Right atrium auricular region (tissue), 2 donors: Measurements from ENCODE around the gene TSTD1. TPM values are rescaled to one million over a fixed set of nuclear protein-coding genes. Genes with fewer than 3 reads are reported as not detected.

ENCODE experiments used
- DNase-seq: peaks from one replicate; pipeline ENCODE4 v3.0.0-alpha.2; 2019; ENCODE audit warnings: low spot score
- H3K27ac ChIP-seq, 2 donors: fragments of 200-600 bp; sonication (generic); 1 replicate in 1 of 2; 2 replicates in 1 of 2; pipeline ENCODE4 v1.5.1; 2016 to 2019
- H3K27me3 ChIP-seq, 2 donors: fragments of 200-600 bp; sonication (generic); one replicate each; pipeline versions ENCODE4 v1.5.1 to v1.6.0; 2017 to 2019
- H3K36me3 ChIP-seq: fragments of 200-600 bp; sonication (generic); one replicate; pipeline ENCODE4 v1.5.1; 2016
- H3K4me1 ChIP-seq, 2 donors: fragments of 200-600 bp; sonication (generic); one replicate each; pipeline versions ENCODE4 v1.5.1 to v1.6.0; 2017 to 2019
- H3K4me3 ChIP-seq, 2 donors: fragments of 200-600 bp; sonication (generic); 1 replicate in 1 of 2; 2 replicates in 1 of 2; pipeline ENCODE4 v1.5.1; 2017 to 2019; ENCODE audit warnings: mild to moderate bottlenecking in 1 of 2, moderate library complexity in 1 of 2
- H3K9me3 ChIP-seq, 2 donors: fragments of 200-600 bp; sonication (generic); one replicate each; pipeline ENCODE4 v1.5.1; 2019
- total RNA-seq, 2 donors: library from RNA; depleted of rRNA; stranded (reverse); fragments of >200 nt; gene quantifications; one replicate each; pipeline ENCODE4 v1.1.0, GENCODE V29; 2016
- TF ChIP-seq, protein P1 (sequence below), 2 donors: fragments of 200-600 bp; sonication (generic); IDR thresholded peaks; one replicate each; pipeline ENCODE4 v1.5.1; 2019; ENCODE audit warnings: antibody characterized with exemption in 2 of 2

The TSTD1 gene
- total RNA-seq, 2 donors from 2014 or later, result 95.0 to 118 TPM

DNA sequence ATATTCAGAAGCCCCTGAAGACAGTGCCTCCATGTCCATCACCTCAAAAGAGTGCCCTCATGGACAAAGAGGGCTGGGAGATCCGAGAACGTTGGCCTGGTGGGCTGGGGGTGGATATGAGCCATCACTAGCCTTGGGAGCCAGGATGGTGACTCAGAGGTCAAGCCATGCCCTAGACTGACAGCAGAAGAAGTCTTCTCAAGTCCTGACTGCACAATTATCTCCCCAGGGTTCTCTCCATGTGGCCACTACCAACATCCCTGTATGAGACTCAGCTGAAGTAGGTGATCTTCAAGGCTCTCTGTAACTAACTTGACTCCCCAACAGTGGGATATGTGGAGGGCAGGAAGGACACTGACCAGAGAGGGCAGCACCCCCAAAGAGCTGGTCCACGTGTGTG, 14.1 kb upstream of the TSTD1 start:
- TF ChIP-seq, protein P1, sequence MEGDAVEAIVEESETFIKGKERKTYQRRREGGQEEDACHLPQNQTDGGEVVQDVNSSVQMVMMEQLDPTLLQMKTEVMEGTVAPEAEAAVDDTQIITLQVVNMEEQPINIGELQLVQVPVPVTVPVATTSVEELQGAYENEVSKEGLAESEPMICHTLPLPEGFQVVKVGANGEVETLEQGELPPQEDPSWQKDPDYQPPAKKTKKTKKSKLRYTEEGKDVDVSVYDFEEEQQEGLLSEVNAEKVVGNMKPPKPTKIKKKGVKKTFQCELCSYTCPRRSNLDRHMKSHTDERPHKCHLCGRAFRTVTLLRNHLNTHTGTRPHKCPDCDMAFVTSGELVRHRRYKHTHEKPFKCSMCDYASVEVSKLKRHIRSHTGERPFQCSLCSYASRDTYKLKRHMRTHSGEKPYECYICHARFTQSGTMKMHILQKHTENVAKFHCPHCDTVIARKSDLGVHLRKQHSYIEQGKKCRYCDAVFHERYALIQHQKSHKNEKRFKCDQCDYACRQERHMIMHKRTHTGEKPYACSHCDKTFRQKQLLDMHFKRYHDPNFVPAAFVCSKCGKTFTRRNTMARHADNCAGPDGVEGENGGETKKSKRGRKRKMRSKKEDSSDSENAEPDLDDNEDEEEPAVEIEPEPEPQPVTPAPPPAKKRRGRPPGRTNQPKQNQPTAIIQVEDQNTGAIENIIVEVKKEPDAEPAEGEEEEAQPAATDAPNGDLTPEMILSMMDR (IDR thresholded peaks at IDR 0.05), result no peak
- no peaks in the 10 kb centered on the region for H3K36me3 ChIP-seq
- H3K4me3 ChIP-seq, result no peak overlapping the region
- no peak overlapping the region for H3K27ac ChIP-seq
- no peaks in the 10 kb centered on the region for H3K27me3 ChIP-seq
- H3K4me1 ChIP-seq, result no peaks in the 10 kb centered on the region
- H3K9me3 ChIP-seq, result no peaks in the 10 kb centered on the region
- DNase-seq, result no peak

GRCh38 chr1:161051219-161051618, 12.5 kb upstream of the TSTD1 start:
- H3K27ac ChIP-seq, result no peak overlapping the region
- H3K4me3 ChIP-seq, result no peak overlapping the region
- no peaks in the 10 kb centered on the region for H3K27me3 ChIP-seq
- H3K4me1 ChIP-seq, result no peaks in the 10 kb centered on the region
- TF ChIP-seq, protein P1 (IDR thresholded peaks at IDR 0.05), result no peak
- DNase-seq, result no peak
- H3K36me3 ChIP-seq, result no peaks in the 10 kb centered on the region
- H3K9me3 ChIP-seq, result no peaks in the 10 kb centered on the region

GRCh38 chr1:161048949-161049722, 10.4 kb upstream of the TSTD1 start:
- Histone ChIP-seq H3K9me3 (no peaks in the 10 kb centered on the region), H3K4me1 (peaks cover 0 to 6% of the 10 kb centered on the region in 2 donors), H3K27me3 (no peaks in the 10 kb centered on the region), H3K36me3 (no peaks in the 10 kb centered on the region), H3K4me3 (no peak overlapping the region), H3K27ac (no peak overlapping the region)
- TF ChIP-seq, protein P1 (IDR thresholded peaks at IDR 0.05), result no peak
- no peak for DNase-seq

DNA sequence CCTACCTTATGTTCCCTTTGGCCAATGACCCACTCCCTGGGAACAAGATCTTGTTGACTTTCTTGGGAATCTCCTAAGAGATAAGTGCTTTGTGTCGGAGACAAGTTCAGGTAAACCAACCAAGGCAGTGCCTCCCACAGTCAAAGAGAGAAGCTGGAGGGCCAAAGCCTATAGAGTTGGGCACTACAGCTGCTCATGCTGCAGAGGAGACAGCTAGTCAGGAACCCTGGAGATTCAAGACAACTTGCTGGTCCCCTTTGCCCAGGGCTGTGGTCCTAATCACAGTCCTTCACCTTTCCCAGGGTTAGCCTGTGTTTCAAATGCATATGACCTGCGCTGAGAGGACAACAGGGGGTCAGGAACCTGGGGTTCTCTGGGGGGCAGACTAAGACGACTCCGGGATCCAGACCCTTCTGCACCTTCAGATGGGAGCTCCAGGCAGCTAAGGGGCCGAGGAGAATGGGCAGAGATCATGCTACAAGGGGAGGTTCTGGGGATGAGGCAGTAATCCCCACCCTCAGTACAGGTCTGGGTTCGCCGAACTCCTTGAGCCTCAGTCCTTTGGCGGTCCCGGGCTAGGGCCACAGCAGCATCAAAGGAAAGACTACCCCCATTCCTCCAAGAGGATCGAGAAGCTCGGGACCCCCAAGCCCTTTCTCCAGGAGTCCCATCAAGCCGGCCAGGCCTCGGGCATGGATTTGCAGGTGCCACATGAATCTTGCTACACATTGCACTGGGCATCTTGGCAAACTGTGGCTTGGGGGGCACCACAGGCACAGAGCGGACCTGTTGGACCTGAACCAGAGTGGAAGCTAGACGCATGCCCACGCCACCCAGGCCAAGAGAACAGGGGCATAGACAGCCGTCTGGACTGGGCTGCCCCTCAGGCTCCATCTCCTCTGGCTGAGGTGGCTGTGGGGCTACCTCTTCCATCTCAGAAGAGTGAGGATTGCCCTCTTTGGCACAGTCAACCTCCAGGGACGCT, 9.0 kb upstream of the TSTD1 start:
- DNase-seq, result no peak
- H3K27ac ChIP-seq, result no peak overlapping the region
- H3K27me3 ChIP-seq, result no peaks in the 10 kb centered on the region
- peaks cover 7% of the 10 kb centered on the region for H3K36me3 ChIP-seq
- H3K4me1 ChIP-seq, result peaks cover 0 to 16% of the 10 kb centered on the region in 2 donors
- H3K4me3 ChIP-seq, result no peak overlapping the region
- TF ChIP-seq, protein P1 (IDR thresholded peaks at IDR 0.05), result no peak
- no peaks in the 10 kb centered on the region for H3K9me3 ChIP-seq

DNA sequence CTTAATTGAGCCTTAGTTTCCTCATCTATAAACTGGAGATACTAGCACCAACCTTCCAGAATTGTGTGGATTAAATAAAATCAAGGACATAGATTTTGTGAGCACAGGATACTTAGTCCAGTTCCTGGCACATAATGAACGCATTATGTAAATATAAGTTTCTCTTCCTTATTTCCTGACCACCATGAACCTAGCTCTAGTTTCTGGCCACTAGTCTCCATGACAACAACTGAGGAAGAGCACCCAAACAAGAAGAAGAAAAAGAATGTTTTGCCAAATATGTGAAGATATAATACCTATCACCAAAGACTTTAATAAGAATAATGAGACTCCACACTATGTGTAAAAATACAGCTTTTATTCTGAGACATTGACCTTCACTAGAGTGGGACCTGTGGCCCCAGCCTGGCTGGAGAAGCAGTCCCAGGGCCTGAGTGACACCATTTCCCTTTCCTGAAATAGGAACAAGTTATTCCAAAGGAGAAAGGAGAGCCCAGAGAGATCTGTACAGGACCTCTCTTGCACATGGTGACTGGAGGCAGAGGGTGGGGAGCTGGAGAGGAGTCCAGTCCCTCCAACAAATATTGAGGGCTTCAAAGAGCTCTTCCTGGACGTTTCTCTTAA, 8.0 kb upstream of the TSTD1 start:
- Histone ChIP-seq H3K4me3 (peak overlapping the region; percentile 63 to 82), H3K27me3 (no peaks in the 10 kb centered on the region), H3K36me3 (peaks cover 17% of the 10 kb centered on the region), H3K9me3 (no peaks in the 10 kb centered on the region), H3K27ac (peak overlapping the region; percentile 91 to 93), H3K4me1 (peaks cover 0 to 16% of the 10 kb centered on the region in 2 donors)
- DNase-seq, result no peak
- TF ChIP-seq, protein P1 (IDR thresholded peaks at IDR 0.05), result no peak
